ENCODE measurements around the gene ZNF124.

DNA sequence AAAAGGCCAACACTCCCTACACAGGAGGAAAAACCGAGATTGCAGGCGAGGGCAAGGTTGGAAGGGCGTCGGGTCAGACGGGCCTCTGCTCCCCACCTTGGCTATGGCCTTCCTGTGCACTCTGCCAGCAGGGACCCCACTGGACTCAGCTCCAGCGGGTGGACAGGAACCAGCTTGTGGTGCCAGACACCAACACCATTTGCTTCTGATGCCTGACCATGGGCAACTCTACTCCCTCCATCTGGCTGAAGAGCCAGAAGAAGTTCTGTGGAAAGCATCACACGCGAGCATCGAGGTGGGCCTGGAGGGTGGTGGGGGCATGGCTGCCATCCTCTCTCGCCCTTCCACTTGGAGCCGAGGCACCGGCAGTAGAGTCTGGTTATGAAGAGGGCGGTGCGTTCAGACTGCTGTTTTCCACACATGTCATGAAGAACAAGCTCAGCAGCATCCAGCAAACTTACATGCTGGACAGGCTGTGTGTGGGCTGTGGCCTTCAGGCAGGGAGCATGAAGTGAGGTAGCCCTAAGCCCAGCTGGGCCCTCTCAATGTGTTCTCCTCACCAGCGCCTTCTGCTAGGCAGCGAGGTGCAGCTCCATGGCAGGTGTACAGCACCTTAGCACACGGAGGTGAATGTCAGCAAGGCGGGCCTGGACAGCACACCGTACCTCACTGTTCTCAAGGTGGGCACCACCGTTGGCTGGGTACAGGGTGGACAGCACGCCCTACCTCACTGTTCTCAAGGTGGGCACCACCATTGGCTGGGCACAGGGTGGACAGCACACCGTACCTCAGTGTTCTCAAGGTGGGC lies 52.0 kb downstream of the ZNF124 start:
- TF ChIP-seq POLR2AphosphoS5 (IDR thresholded peaks at IDR 0.05; ENCODE audit: borderline replicate concordance, low read depth, low read length) (no peak), EZH2 (IDR thresholded peaks at IDR 0.05) (no peak)
